ENCODE data around the gene PHLPP1. TPM values are rescaled to one million over a fixed set of nuclear protein-coding genes. Genes with fewer than 3 reads are reported as not detected.
"Not testable (repeated sequence)": the region's sequence is repeated elsewhere in the genome, so short reads cannot be mapped to it uniquely, and the experiment has no call there.

Gene PHLPP1
- total RNA-seq, 2 experiments from 2014 or later: 6.8 to 7.1 TPM

DNA sequence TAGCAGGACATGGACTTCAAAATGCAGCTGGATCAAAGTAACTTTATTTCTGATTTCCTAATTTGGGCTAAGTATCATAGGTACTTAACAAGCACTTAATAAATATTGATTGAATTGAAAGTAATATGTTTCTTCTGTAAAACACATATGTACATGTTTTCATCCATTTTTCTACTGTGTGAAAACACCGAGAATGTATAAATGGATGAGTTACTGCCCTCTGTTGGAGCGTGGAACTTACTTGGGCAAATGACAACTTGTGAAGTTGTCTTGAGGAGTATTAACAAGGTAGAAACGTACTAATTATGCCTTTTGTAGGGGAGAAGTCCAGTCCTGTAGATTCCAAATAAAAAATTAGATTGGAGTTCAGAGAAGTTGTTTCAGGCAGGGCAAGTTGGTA is 87.2 kb downstream of the PHLPP1 start:
- TF ChIP-seq, protein P1, sequence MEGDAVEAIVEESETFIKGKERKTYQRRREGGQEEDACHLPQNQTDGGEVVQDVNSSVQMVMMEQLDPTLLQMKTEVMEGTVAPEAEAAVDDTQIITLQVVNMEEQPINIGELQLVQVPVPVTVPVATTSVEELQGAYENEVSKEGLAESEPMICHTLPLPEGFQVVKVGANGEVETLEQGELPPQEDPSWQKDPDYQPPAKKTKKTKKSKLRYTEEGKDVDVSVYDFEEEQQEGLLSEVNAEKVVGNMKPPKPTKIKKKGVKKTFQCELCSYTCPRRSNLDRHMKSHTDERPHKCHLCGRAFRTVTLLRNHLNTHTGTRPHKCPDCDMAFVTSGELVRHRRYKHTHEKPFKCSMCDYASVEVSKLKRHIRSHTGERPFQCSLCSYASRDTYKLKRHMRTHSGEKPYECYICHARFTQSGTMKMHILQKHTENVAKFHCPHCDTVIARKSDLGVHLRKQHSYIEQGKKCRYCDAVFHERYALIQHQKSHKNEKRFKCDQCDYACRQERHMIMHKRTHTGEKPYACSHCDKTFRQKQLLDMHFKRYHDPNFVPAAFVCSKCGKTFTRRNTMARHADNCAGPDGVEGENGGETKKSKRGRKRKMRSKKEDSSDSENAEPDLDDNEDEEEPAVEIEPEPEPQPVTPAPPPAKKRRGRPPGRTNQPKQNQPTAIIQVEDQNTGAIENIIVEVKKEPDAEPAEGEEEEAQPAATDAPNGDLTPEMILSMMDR (IDR thresholded peaks at IDR 0.05): no peak
- intact Hi-C loops (cut with DNase I, micrococcal nuclease): loop anchor here (1.0 to 10.0 kb wide), 2 partner anchors 62 to 87 kb away; partner anchors contain the start of gene PHLPP1 (in 1 of the 2)

DNA sequence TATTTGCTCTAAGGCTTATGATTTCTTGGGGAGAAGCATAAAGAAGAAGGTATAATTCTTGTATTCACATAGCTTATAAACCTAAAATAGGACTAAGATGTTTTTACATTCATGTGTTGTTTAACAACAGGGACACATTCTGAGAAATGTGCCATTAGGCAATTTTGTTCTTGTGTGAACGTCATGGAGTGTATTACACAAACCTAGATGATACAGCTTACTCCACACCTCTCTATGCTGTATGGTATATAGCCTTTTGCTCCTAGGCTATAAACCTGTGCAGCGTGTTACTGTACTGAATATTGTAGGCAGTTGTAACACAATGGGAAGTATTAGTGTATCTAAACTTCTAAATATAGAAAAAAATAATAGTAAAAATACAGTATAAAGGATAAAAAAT is 92.1 kb downstream of the PHLPP1 start:
- no peak overlapping the region for H3K4me3 Mint-ChIP-seq
- no peak for ATAC-seq (ENCODE audit: poor library complexity)
- POLR2A ChIA-PET: no interaction called here
- no peaks in the 10 kb centered on the region for H3K36me3 Mint-ChIP-seq (ENCODE audit: low read depth)
- no peaks in the 10 kb centered on the region for H3K27me3 Mint-ChIP-seq
- H3K4me1 ChIP-seq (ENCODE audit: insufficient read depth, low read length): no peaks in the 10 kb centered on the region
- H3K4me3 ChIP-seq (ENCODE audit: low read length): no peak overlapping the region
- no peak overlapping the region for H3K27ac ChIP-seq (ENCODE audit: low read depth in 1 of 2, low read length in 2 of 2)
- H3K4me1 Mint-ChIP-seq (ENCODE audit: low read depth): no peaks in the 10 kb centered on the region
- no peaks in the 10 kb centered on the region for H3K9me3 Mint-ChIP-seq
- H3K27me3 ChIP-seq (ENCODE audit: control insufficient read depth in 1 of 2, insufficient read depth in 2 of 2, low read length in 2 of 2): no peaks in the 10 kb centered on the region
- no peak for DNase-seq
- no peaks in the 10 kb centered on the region for H3K36me3 ChIP-seq (ENCODE audit: insufficient read depth, low read length)
- CTCF ChIA-PET: interaction anchor here (0.6 kb wide), 1 partner anchor 113 kb away, joined by 4 read pairs; no protein-coding TSS in a partner anchor
- H3K27ac Mint-ChIP-seq: no peak overlapping the region
- intact Hi-C loops (cut with DNase I, micrococcal nuclease): loop anchor here in 1 of 2 experiments (10.0 kb wide), 1 partner anchor 57 kb away; no protein-coding TSS in a partner anchor
- TF ChIP-seq, protein P1 (IDR thresholded peaks at IDR 0.05): no peak
- H3K9me3 ChIP-seq (ENCODE audit: control insufficient read depth in 1 of 2, insufficient read depth in 1 of 2, low read length in 2 of 2): no peaks in the 10 kb centered on the region

More for the DNA sequence above, 87.2 kb downstream of the PHLPP1 start:
- Histone ChIP-seq H3K27me3 (ENCODE audit: control insufficient read depth in 1 of 2, insufficient read depth in 2 of 2, low read length in 2 of 2) (no peaks in the 10 kb centered on the region), H3K36me3 (ENCODE audit: insufficient read depth, low read length) (no peaks in the 10 kb centered on the region), H3K9me3 (ENCODE audit: control insufficient read depth in 1 of 2, insufficient read depth in 1 of 2, low read length in 2 of 2) (no peaks in the 10 kb centered on the region), H3K4me1 (ENCODE audit: insufficient read depth, low read length) (no peaks in the 10 kb centered on the region), H3K4me3 (ENCODE audit: low read length) (no peak overlapping the region), H3K27ac (ENCODE audit: low read depth in 1 of 2, low read length in 2 of 2) (no peak overlapping the region)
- Mint-ChIP-seq H3K4me1 (ENCODE audit: low read depth) (no peaks in the 10 kb centered on the region), H3K36me3 (ENCODE audit: low read depth) (no peaks in the 10 kb centered on the region), H3K27me3 (no peaks in the 10 kb centered on the region), H3K9me3 (no peaks in the 10 kb centered on the region), H3K4me3 (no peak overlapping the region), H3K27ac (no peak overlapping the region)
- ChIA-PET CTCF (no interaction called here), POLR2A (interaction anchor here (0.6 kb wide), 1 partner anchor 68 kb away, joined by 3 read pairs; no protein-coding TSS in a partner anchor)
- ATAC-seq (ENCODE audit: poor library complexity) (no peak), DNase-seq (peak in 2 of 14 experiments; percentile 16 to 19)

DNA sequence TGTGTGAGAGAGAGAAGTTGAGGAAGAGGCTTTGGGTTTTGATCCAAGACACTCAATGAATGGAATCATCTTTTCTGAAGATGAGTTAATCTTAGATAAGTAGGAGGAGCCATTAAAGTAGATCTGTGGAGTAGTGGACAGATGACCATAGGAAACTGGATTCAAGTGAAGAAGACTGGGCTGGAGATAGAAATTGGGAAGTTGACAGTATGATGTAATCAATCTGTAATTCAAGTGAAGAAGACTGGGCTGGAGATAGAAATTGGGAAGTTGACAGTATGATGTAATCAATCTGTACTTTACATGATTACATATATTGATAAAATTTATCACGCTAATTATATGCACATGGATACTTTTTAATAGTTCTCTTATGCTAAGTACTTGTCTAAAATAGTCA is 92.8 kb downstream of the PHLPP1 start:
- ATAC-seq (ENCODE audit: poor library complexity) (no peak), DNase-seq (peak in 2 of 14 experiments; percentile 28 to 43)
- no peaks in the 10 kb centered on the region for H3K27me3 ChIP-seq (ENCODE audit: control insufficient read depth in 1 of 2, insufficient read depth in 2 of 2, low read length in 2 of 2)
- ChIA-PET CTCF (no interaction called here), POLR2A (no interaction called here)
- no peak overlapping the region for H3K4me3 ChIP-seq (ENCODE audit: low read length)
- Mint-ChIP-seq H3K27ac (no peak overlapping the region), H3K4me3 (no peak overlapping the region), H3K27me3 (no peaks in the 10 kb centered on the region), H3K4me1 (ENCODE audit: low read depth) (peaks cover 7% of the 10 kb centered on the region), H3K36me3 (ENCODE audit: low read depth) (no peaks in the 10 kb centered on the region), H3K9me3 (no peaks in the 10 kb centered on the region)
- no peak overlapping the region for H3K27ac ChIP-seq (ENCODE audit: low read depth in 1 of 2, low read length in 2 of 2)
- H3K4me1 ChIP-seq (ENCODE audit: insufficient read depth, low read length): no peaks in the 10 kb centered on the region
- no peaks in the 10 kb centered on the region for H3K9me3 ChIP-seq (ENCODE audit: control insufficient read depth in 1 of 2, insufficient read depth in 1 of 2, low read length in 2 of 2)
- H3K36me3 ChIP-seq (ENCODE audit: insufficient read depth, low read length): no peaks in the 10 kb centered on the region
- TF ChIP-seq, protein P1 (IDR thresholded peaks at IDR 0.05): no peak
- intact Hi-C loops (cut with DNase I, micrococcal nuclease): loop anchor here in 1 of 2 experiments (10.0 kb wide), 1 partner anchor 57 kb away; no protein-coding TSS in a partner anchor

DNA sequence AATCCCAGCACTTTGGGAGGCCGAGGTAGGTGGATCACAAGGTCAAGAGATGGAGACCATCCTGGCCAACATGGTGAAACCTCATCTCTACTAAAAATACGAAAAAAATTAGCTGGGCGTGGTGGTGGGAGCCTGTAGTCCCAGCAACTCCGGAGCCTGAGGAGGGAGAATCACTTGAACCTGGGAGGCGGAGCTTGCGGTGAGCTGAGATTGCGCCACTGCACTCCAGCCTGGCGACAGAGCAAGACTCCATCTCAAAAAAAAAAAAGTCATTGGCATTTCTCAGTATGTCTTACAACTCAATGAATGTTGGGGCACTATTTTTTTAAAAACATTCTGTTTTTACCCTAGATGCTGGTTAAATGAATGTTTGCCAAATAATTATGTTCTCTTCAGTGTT is 94.1 kb downstream of the PHLPP1 start:
- H3K9me3 ChIP-seq (ENCODE audit: control insufficient read depth in 1 of 2, insufficient read depth in 1 of 2, low read length in 2 of 2); H3K36me3 Mint-ChIP-seq (ENCODE audit: low read depth); H3K4me3 Mint-ChIP-seq; H3K27ac ChIP-seq (ENCODE audit: low read depth in 1 of 2, low read length in 2 of 2); H3K4me3 ChIP-seq (ENCODE audit: low read length); H3K9me3 Mint-ChIP-seq; POLR2A ChIA-PET; H3K27me3 ChIP-seq (ENCODE audit: control insufficient read depth in 1 of 2, insufficient read depth in 2 of 2, low read length in 2 of 2); DNase-seq; H3K27me3 Mint-ChIP-seq; H3K27ac Mint-ChIP-seq; H3K4me1 ChIP-seq (ENCODE audit: insufficient read depth, low read length); CTCF ChIA-PET; ATAC-seq (ENCODE audit: poor library complexity); H3K36me3 ChIP-seq (ENCODE audit: insufficient read depth, low read length): not testable (repeated sequence)
- intact Hi-C loops (cut with DNase I, micrococcal nuclease): loop anchor here in 1 of 2 experiments (10.0 kb wide), 1 partner anchor 55 kb away; no protein-coding TSS in a partner anchor
- peaks cover 14% of the 10 kb centered on the region for H3K4me1 Mint-ChIP-seq (ENCODE audit: low read depth)
